ENCODE data around the gene DMD.
"Not testable (repeated sequence)": the region's sequence is repeated elsewhere in the genome, so short reads cannot be mapped to it uniquely, and the experiment has no call there.

DMD gene

GRCh38 chrX:33149580-33149979 lies 61.8 kb downstream of the DMD start:
- DNase-seq = no peak

- DNase-seq = no peak
Measured at GRCh38 chrX:33149085-33149484, 62.3 kb downstream of the DMD start.

- no peak for DNase-seq
Measured at GRCh38 chrX:33142331-33142730, 69.0 kb downstream of the DMD start.

- no peak for DNase-seq
Measured at GRCh38 chrX:33138677-33139249, 72.6 kb downstream of the DMD start.

GRCh38 chrX:33134164-33134563 lies 77.2 kb downstream of the DMD start:
- no peak for DNase-seq

- DNase-seq = no peak
Measured at GRCh38 chrX:33133320-33133719, 78.0 kb downstream of the DMD start.

- DNase-seq = no peak
Measured at GRCh38 chrX:33132569-33132968, 78.8 kb downstream of the DMD start.

- DNase-seq = no peak
Measured at GRCh38 chrX:33129607-33130006, 81.7 kb downstream of the DMD start.

- DNase-seq = no peak
Measured at GRCh38 chrX:33128048-33128805, 83.1 kb downstream of the DMD start.

- DNase-seq = no peak
Measured at GRCh38 chrX:33126469-33126868, 84.9 kb downstream of the DMD start.

- no peak for DNase-seq
Measured at GRCh38 chrX:33109858-33110257, 101.5 kb downstream of the DMD start.

- no peak for DNase-seq
Measured at GRCh38 chrX:33106737-33107136, 104.6 kb downstream of the DMD start.

- DNase-seq = no peak
Measured at GRCh38 chrX:33095079-33095478, 116.3 kb downstream of the DMD start.

GRCh38 chrX:33087411-33087810 lies 123.9 kb downstream of the DMD start:
- DNase-seq = no peak

GRCh38 chrX:33086886-33087285 lies 124.5 kb downstream of the DMD start:
- no peak for DNase-seq

GRCh38 chrX:33082371-33082770 lies 129.0 kb downstream of the DMD start:
- no peak for DNase-seq

- DNase-seq = no peak
Measured at GRCh38 chrX:33078273-33078672, 133.1 kb downstream of the DMD start.

GRCh38 chrX:33073660-33074059 lies 137.7 kb downstream of the DMD start:
- not testable (repeated sequence) for DNase-seq

- no peak for DNase-seq
Measured at GRCh38 chrX:33065415-33065814, 145.9 kb downstream of the DMD start.

- DNase-seq = no peak
Measured at GRCh38 chrX:33062041-33062440, 149.3 kb downstream of the DMD start.

GRCh38 chrX:33053001-33053400 lies 158.3 kb downstream of the DMD start:
- no peak for DNase-seq

GRCh38 chrX:33045882-33046281 lies 165.5 kb downstream of the DMD start:
- no peak for DNase-seq

- no peak for DNase-seq
Measured at GRCh38 chrX:33045245-33045644, 166.1 kb downstream of the DMD start.

- DNase-seq = no peak
Measured at GRCh38 chrX:33041141-33041540, 170.2 kb downstream of the DMD start.

- no peak for DNase-seq
Measured at GRCh38 chrX:33032700-33033099, 178.6 kb downstream of the DMD start.

All from CD4-positive, alpha-beta T cell treated with Interleukin-17A for 4 hours (primary cell).